H1 (cell line): ENCODE results near the gene ST3GAL2. TPM values are rescaled to one million over a fixed set of nuclear protein-coding genes. Genes with fewer than 3 reads are reported as not detected.

Experiments used
- CTCF ChIA-PET: fragments of 300-600 bp; sonication (Branson Sonifier 250); formaldehyde crosslinking; loops from one replicate; lab custom pipeline; 2021; ENCODE audit not compliant: partially characterized antibody; lab: Charles Lee
- POLR2A ChIA-PET: fragments of 300-600 bp; sonication (Branson Sonifier 250); formaldehyde crosslinking; loops from one replicate; lab custom pipeline; 2021; ENCODE audit warnings: inconsistent platforms; ENCODE audit not compliant: partially characterized antibody; lab: Charles Lee
- DNase-seq, 2 experiments: peaks; one replicate each; pipeline versions ENCODE4 v3.0.0 to v3.0.0-alpha.2; 2010 to 2022; ENCODE audit warnings: low spot score in 2 of 2, low read depth in 1 of 2, mixed read lengths in 1 of 2
- FAIRE-seq: peaks from 2 replicates; lab custom pipeline; 2011; peaks lifted over from hg19 to GRCh38; lab: Jason Lieb, UNC
- H2AFZ ChIP-seq: 2 replicates; pipeline ENCODE4 v1.8.1; 2012; ENCODE audit warnings: low read length, inconsistent platforms
- H2AK5ac ChIP-seq: 2 replicates; pipeline ENCODE4 v1.6.1; 2013; ENCODE audit warnings: low read depth, low read length
- H2BK120ac ChIP-seq: replicated peaks from 2 replicates; pipeline ENCODE3; 2013; ENCODE audit warnings: low read depth, low read length, inconsistent platforms
- H2BK12ac ChIP-seq: 2 replicates; pipeline ENCODE4 v1.6.1; 2013; ENCODE audit warnings: low read depth, low read length
- H2BK15ac ChIP-seq: 2 replicates; pipeline ENCODE4 v1.6.1; 2013; ENCODE audit warnings: low read length
- H2BK20ac ChIP-seq: 2 replicates; pipeline ENCODE4 v1.6.1; 2013; ENCODE audit warnings: low read length
- H2BK5ac ChIP-seq: 2 replicates; pipeline ENCODE4 v1.6.1; 2013; ENCODE audit warnings: low read depth, low read length
- H3K14ac ChIP-seq: 2 replicates; pipeline ENCODE4 v1.6.1; 2013; ENCODE audit warnings: inconsistent platforms; ENCODE audit not compliant: insufficient read length
- H3K18ac ChIP-seq: 2 replicates; pipeline ENCODE4 v1.6.1; 2013; ENCODE audit warnings: low read length; ENCODE audit errors: extremely low read depth
- H3K23ac ChIP-seq: 2 replicates; pipeline ENCODE4 v1.6.1; 2013; ENCODE audit warnings: inconsistent platforms; ENCODE audit not compliant: insufficient read length
- H3K23me2 ChIP-seq: 2 replicates; pipeline ENCODE4 v1.6.1; 2013; ENCODE audit warnings: low read depth, low read length
- H3K27ac ChIP-seq: 2 replicates; pipeline ENCODE4 v1.6.1; 2011; ENCODE audit warnings: low read depth, low read length, inconsistent platforms
- H3K27me3 ChIP-seq, 4 experiments: replicated peaks in 1 of 4; 1 replicate in 1 of 4; 2 replicates in 3 of 4; pipeline versions ENCODE4 v1.6.1 to v1.8.1; 2011 to 2013; ENCODE audit warnings: low read length in 3 of 4, mild to moderate bottlenecking in 3 of 4, inconsistent platforms in 2 of 4, mixed read lengths in 2 of 4, moderate library complexity in 1 of 4; ENCODE audit not compliant: control insufficient read depth in 3 of 4, insufficient read depth in 3 of 4; ENCODE audit errors: extremely low read depth in 1 of 4
- H3K36me3 ChIP-seq, 4 experiments: 2 replicates each; pipeline versions ENCODE4 v1.6.1 to v1.8.1; 2011 to 2013; ENCODE audit warnings: mild to moderate bottlenecking in 4 of 4, low read length in 3 of 4, moderate library complexity in 2 of 4, control low read depth in 1 of 4, inconsistent platforms in 1 of 4; ENCODE audit not compliant: insufficient read depth in 4 of 4, control insufficient read depth in 2 of 4
- H3K4ac ChIP-seq: replicated peaks from 2 replicates; pipeline ENCODE3; 2013; ENCODE audit warnings: low read length, low read depth, mixed read lengths, inconsistent platforms; ENCODE audit not compliant: insufficient read length
- H3K4me1 ChIP-seq, 4 experiments: replicated peaks in 1 of 4; 1 replicate in 1 of 4; 2 replicates in 3 of 4; pipeline versions ENCODE4 v1.6.1 to v1.8.1; 2011 to 2013; ENCODE audit warnings: low read length in 3 of 4, inconsistent platforms in 2 of 4, mixed read lengths in 1 of 4; ENCODE audit not compliant: insufficient read depth in 4 of 4, control insufficient read depth in 3 of 4
- H3K4me2 ChIP-seq, 2 experiments: 2 replicates each; pipeline versions ENCODE4 v1.6.1 to v1.8.1; 2011 to 2013; ENCODE audit warnings: low read depth in 2 of 2, low read length in 2 of 2, control low read depth in 1 of 2, inconsistent platforms in 1 of 2, mild to moderate bottlenecking in 1 of 2; ENCODE audit not compliant: insufficient read depth in 1 of 2
- H3K4me3 ChIP-seq, 4 experiments: fragments of 200-600, 300-600 bp in 1 of 4; sonication (generic), shearing (Covaris generic), sonication (Bioruptor Twin) in 1 of 4; 2 replicates each; pipeline versions ENCODE4 v1.5.1 to v1.8.1; 2011 to 2016; ENCODE audit warnings: low read length in 4 of 4, low read depth in 3 of 4, control low read depth in 2 of 4, inconsistent platforms in 2 of 4, mild to moderate bottlenecking in 2 of 4, mixed read lengths in 1 of 4, moderate library complexity in 1 of 4; ENCODE audit not compliant: insufficient read depth in 2 of 4; ENCODE audit errors: extremely low read depth in 1 of 4
- H3K56ac ChIP-seq: replicated peaks from 2 replicates; pipeline ENCODE3; 2013; ENCODE audit warnings: low read depth, mild to moderate bottlenecking, mixed read lengths, low read length, inconsistent platforms; ENCODE audit not compliant: insufficient read length
- H3K79me1 ChIP-seq: 2 replicates; pipeline ENCODE4 v1.6.1; 2013; ENCODE audit warnings: low read depth, low read length, control low read depth
- H3K79me2 ChIP-seq, 2 experiments: 2 replicates each; pipeline versions ENCODE4 v1.6.1 to v1.8.1; 2012 to 2013; ENCODE audit warnings: low read length in 2 of 2, mild to moderate bottlenecking in 2 of 2, inconsistent platforms in 1 of 2; ENCODE audit not compliant: insufficient read depth in 2 of 2, control insufficient read depth in 1 of 2
- H3K9ac ChIP-seq, 4 experiments: replicated peaks in 1 of 4; 1 replicate in 1 of 4; 2 replicates in 3 of 4; pipeline versions ENCODE4 v1.6.1 to v1.8.1; 2011 to 2013; ENCODE audit warnings: low read depth in 3 of 4, low read length in 3 of 4, control low read depth in 2 of 4, mild to moderate bottlenecking in 2 of 4, moderate library complexity in 2 of 4, inconsistent platforms in 1 of 4; ENCODE audit errors: extremely low read depth in 1 of 4
- H3K9me3 ChIP-seq, 2 experiments: 2 replicates each; pipeline versions ENCODE4 v1.6.1 to v1.8.1; 2012 to 2013; ENCODE audit warnings: mild to moderate bottlenecking in 2 of 2, moderate library complexity in 2 of 2, control low read depth in 1 of 2, inconsistent platforms in 1 of 2, low read depth in 1 of 2, low read length in 1 of 2, mixed read lengths in 1 of 2; ENCODE audit not compliant: insufficient read depth in 2 of 2
- H4K20me1 ChIP-seq, 2 experiments: replicated peaks in 1 of 2; 2 replicates each; pipeline versions ENCODE3 to v1.8.1; 2011 to 2013; ENCODE audit warnings: inconsistent platforms in 2 of 2, low read length in 2 of 2, mild to moderate bottlenecking in 1 of 2; ENCODE audit not compliant: insufficient read depth in 2 of 2, control insufficient read depth in 1 of 2
- H4K5ac ChIP-seq: 2 replicates; pipeline ENCODE4 v1.6.1; 2013; ENCODE audit warnings: low read length, low read depth, mixed read lengths, inconsistent platforms; ENCODE audit not compliant: insufficient read length
- H4K8ac ChIP-seq: 2 replicates; pipeline ENCODE4 v1.8.0; 2013; ENCODE audit warnings: mild to moderate bottlenecking, moderate library complexity, low read length, inconsistent platforms; ENCODE audit not compliant: insufficient read depth; ENCODE audit errors: extremely low read depth
- H4K91ac ChIP-seq: replicated peaks from 2 replicates; pipeline ENCODE3; 2013; ENCODE audit warnings: low read length, mixed read lengths, inconsistent platforms; ENCODE audit not compliant: insufficient read length
- BACH1 ChIP-seq: IDR thresholded peaks from 2 replicates; pipeline ENCODE4 v1.6.1; 2012; ENCODE audit warnings: low read length, improper control_type of control experiment
- CBX5 ChIP-seq: fragments of 300-800, 300-1000 bp; sonication (generic); IDR thresholded peaks from 2 replicates; pipeline ENCODE4 v1.7.1; 2016; ENCODE audit warnings: antibody characterized with exemption, low read length, low read depth
- CTCF ChIP-seq, 3 experiments: IDR thresholded peaks; 1 replicate in 2 of 3; 2 replicates in 1 of 3; pipeline versions ENCODE4 v1.5.1 to v1.6.1; 2011; ENCODE audit warnings: low read length in 3 of 3, mild to moderate bottlenecking in 3 of 3, inconsistent platforms in 2 of 3, low read depth in 1 of 3, moderate library complexity in 1 of 3; ENCODE audit not compliant: insufficient read depth in 1 of 3; ENCODE audit errors: control extremely low read depth in 1 of 3
- EP300 ChIP-seq, 2 experiments: IDR thresholded peaks; 1 replicate in 1 of 2; 2 replicates in 1 of 2; pipeline ENCODE4 v1.6.1; 2011 to 2012; ENCODE audit warnings: low read depth in 2 of 2, low read length in 2 of 2, mild to moderate bottlenecking in 2 of 2, borderline replicate concordance in 1 of 2, inconsistent platforms in 1 of 2, moderate library complexity in 1 of 2
- EZH2 ChIP-seq: fragments of 200-600 bp; sonication (generic); IDR thresholded peaks from 2 replicates; pipeline ENCODE4 v1.7.1; 2012; ENCODE audit warnings: low read depth, mild to moderate bottlenecking, moderate library complexity, low read length, inconsistent platforms; ENCODE audit not compliant: severe bottlenecking
- RBBP5 ChIP-seq: IDR thresholded peaks from 2 replicates; pipeline ENCODE4 v1.7.1; 2012; ENCODE audit warnings: low read depth, mild to moderate bottlenecking, inconsistent platforms, low read length, moderate library complexity, borderline replicate concordance
- SUZ12 ChIP-seq: fragments of 200-600 bp; sonication (generic); IDR thresholded peaks from 2 replicates; pipeline ENCODE4 v1.6.1; 2012; ENCODE audit warnings: mild to moderate bottlenecking, inconsistent platforms, low read length, moderate library complexity, mixed read lengths
- TBP ChIP-seq: IDR thresholded peaks from 2 replicates; pipeline ENCODE4 v1.6.1; 2011; ENCODE audit warnings: low read depth, low read length, improper control_type of control experiment
- WGBS, 2 experiments: shearing (Covaris generic) in 1 of 2; methylation state at CpG; one replicate each; pipeline versions ENCODE4 v1.1.6 to v1.1.7; 2013 to 2015; ENCODE audit warnings: low lambda C conversion rate in 2 of 2, mixed read lengths in 2 of 2, inconsistent platforms in 1 of 2, low coverage in 1 of 2, missing lambda C conversion rate in 1 of 2; ENCODE audit not compliant: insufficient replicate concordance in 2 of 2, insufficient coverage in 1 of 2, insufficient read length in 1 of 2; ENCODE audit errors: extremely low coverage in 1 of 2, missing lambda C conversion rate in 1 of 2; 5-methylcytosine and 5-hydroxymethylcytosine counted together
- polyA plus RNA-seq, 7 experiments: library from polyadenylated mRNA; depleted of rRNA in 3 of 7; stranded (reverse) in 5 of 7; unstranded in 2 of 7; fragments of >200 nt in 5 of 7; fragments of 200-250 nt in 2 of 7; gene quantifications; 1 replicate in 5 of 7; 2 replicates in 1 of 7; 4 replicates in 1 of 7; pipeline versions ENCODE4 v1.2.1 to v1.2.3, GENCODE V29; 2011 to 2013; ENCODE audit warnings: missing spikeins in 2 of 7, mixed read lengths in 2 of 7
- total RNA-seq: library from RNA; stranded (reverse); fragmentation: NEBNext Ultra II Directional; extraction: Animal tissue kit (Norgen Biotek cat#: 25700); gene quantifications from 2 replicates; pipeline ENCODE4 v1.2.1, GENCODE V29; 2021

ST3GAL2 gene
- total and polyA plus RNA-seq, 2 of the 8 experiments (the other 6 are each of a cell fraction or from before 2014, with no cell fraction given) = 14.4 to 39.7 TPM

GRCh38 chr16:70434484-70435260 is 4.2 kb downstream of the ST3GAL2 start:
- no peak overlapping the region for H2BK5ac ChIP-seq
- H3K4ac ChIP-seq = no peak overlapping the region
- H3K56ac ChIP-seq = no peak overlapping the region
- H2AFZ ChIP-seq = no peak overlapping the region
- H3K14ac ChIP-seq = no peak overlapping the region
- no peak overlapping the region for H3K4me2 ChIP-seq
- no peak for DNase-seq
- no peak overlapping the region for H4K91ac ChIP-seq
- H2BK20ac ChIP-seq = no peak overlapping the region
- no peak overlapping the region for H4K5ac ChIP-seq
- peaks cover 11% of the 10 kb centered on the region for H3K23me2 ChIP-seq
- ChIA-PET CTCF (interaction anchor here (0.6 to 2.6 kb wide), 2 partner anchors 7 to 36 kb away, joined by 3 to 10 read pairs; no protein-coding TSS in a partner anchor), POLR2A (interaction anchor here (0.8 to 2.6 kb wide), 5 partner anchors 20 to 54 kb away, joined by 3 to 9 read pairs (median 3); partner anchors contain the start of gene FCSK)
- no peaks in the 10 kb centered on the region for H3K27me3 ChIP-seq
- H4K20me1 ChIP-seq = no peaks in the 10 kb centered on the region
- no peak overlapping the region for H3K23ac ChIP-seq
- no peak for FAIRE-seq
- H3K79me2 ChIP-seq = peaks cover 0 to 67% of the 10 kb centered on the region in 2 experiments; a peak in 3 of 4 replicates
- H3K9ac ChIP-seq = no peak overlapping the region; a peak in 1 of 7 replicates
- H3K4me1 ChIP-seq = peaks cover 27 to 41% (median 32%) of the 10 kb centered on the region in 4 experiments
- no peak overlapping the region; the same call in 1 of the 2 replicates for H4K8ac ChIP-seq
- H2BK120ac ChIP-seq = no peak overlapping the region
- peaks cover 12% of the 10 kb centered on the region for H3K79me1 ChIP-seq
- peaks cover 0 to 5% (median 0%) of the 10 kb centered on the region in 4 experiments; a peak in 3 of 8 replicates for H3K36me3 ChIP-seq
- H2BK15ac ChIP-seq = no peak overlapping the region
- TF ChIP-seq RBBP5 (no peak), BACH1 (no peak), CTCF (IDR thresholded peaks at IDR 0.05; ENCODE audit: control extremely low read depth in 1 of 3, insufficient read depth in 1 of 3, low read depth in 1 of 3, low read length in 3 of 3) (no peak), CBX5 (no peak), SUZ12 (no peak), EZH2 (no peak), TBP (no peak), EP300 (IDR thresholded peaks at IDR 0.05; ENCODE audit: borderline replicate concordance in 1 of 2, low read depth in 2 of 2, low read length in 2 of 2) (no peak)
- no peak overlapping the region for H2AK5ac ChIP-seq
- no peak overlapping the region; the same call in 1 of the 2 replicates for H3K18ac ChIP-seq
- WGBS, 2 experiments = 91% methylated on average over 6 of the region's 6 CpGs; no CpG with 5 or more reads in 1 of the 2 experiments
- H2BK12ac ChIP-seq = no peak overlapping the region
- H3K4me3 ChIP-seq = no peak overlapping the region
- H3K27ac ChIP-seq = no peak overlapping the region
- H3K9me3 ChIP-seq = no peaks in the 10 kb centered on the region
